ENCODE data around the gene DDOST. TPM values are rescaled to one million over a fixed set of nuclear protein-coding genes. Genes with fewer than 3 reads are reported as not detected.

DDOST gene
- total RNA-seq = 277 TPM

GRCh38 chr1:20661207-20662109, at the start of gene DDOST:
Gene DDOST (minus strand): TSS chr1:20661369. CDS start chr1:20661350, 19 bp downstream.
- peak; percentile 83 to 98 (median 97) for DNase-seq (ENCODE audit: low read depth in 2 of 3, low spot score in 2 of 3)

GRCh38 chr1:20710469-20711284, 49.5 kb upstream of the DDOST start:
- no peak for DNase-seq (ENCODE audit: low read depth in 2 of 3, low spot score in 2 of 3)

DNA sequence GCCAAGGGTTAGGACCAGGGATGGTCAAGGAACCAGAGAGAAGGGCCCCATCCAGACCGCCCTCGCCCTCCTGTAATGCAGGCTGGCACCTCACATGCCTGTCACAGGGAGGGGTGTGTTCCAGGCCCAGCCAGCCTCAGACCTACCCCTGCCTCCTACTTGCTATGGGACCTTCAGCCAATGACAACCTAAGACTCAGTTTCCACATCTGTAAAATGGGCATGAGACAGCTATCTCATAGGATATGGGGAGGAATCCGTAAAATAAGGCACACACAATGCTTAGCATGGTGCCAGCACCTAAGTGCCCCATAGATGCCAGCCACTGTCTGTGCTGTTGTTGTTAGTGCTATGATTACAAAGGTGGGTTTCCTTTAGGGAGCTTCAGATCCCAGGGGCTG, 48.7 kb upstream of the DDOST start:
- no peak for DNase-seq (ENCODE audit: low read depth in 2 of 3, low spot score in 2 of 3)

- no peak for DNase-seq (ENCODE audit: low read depth in 2 of 3, low spot score in 2 of 3)
These were observed 47.7 kb upstream of the DDOST start for GRCh38 chr1:20708891-20709290.

GRCh38 chr1:20708057-20708456, 46.9 kb upstream of the DDOST start:
- DNase-seq (ENCODE audit: low read depth in 2 of 3, low spot score in 2 of 3) = no peak

- DNase-seq (ENCODE audit: low read depth in 2 of 3, low spot score in 2 of 3) = no peak
These were observed 45.7 kb upstream of the DDOST start for GRCh38 chr1:20706841-20707240.

GRCh38 chr1:20705203-20705755, 44.1 kb upstream of the DDOST start:
- no peak for DNase-seq (ENCODE audit: low read depth in 2 of 3, low spot score in 2 of 3)

DNA sequence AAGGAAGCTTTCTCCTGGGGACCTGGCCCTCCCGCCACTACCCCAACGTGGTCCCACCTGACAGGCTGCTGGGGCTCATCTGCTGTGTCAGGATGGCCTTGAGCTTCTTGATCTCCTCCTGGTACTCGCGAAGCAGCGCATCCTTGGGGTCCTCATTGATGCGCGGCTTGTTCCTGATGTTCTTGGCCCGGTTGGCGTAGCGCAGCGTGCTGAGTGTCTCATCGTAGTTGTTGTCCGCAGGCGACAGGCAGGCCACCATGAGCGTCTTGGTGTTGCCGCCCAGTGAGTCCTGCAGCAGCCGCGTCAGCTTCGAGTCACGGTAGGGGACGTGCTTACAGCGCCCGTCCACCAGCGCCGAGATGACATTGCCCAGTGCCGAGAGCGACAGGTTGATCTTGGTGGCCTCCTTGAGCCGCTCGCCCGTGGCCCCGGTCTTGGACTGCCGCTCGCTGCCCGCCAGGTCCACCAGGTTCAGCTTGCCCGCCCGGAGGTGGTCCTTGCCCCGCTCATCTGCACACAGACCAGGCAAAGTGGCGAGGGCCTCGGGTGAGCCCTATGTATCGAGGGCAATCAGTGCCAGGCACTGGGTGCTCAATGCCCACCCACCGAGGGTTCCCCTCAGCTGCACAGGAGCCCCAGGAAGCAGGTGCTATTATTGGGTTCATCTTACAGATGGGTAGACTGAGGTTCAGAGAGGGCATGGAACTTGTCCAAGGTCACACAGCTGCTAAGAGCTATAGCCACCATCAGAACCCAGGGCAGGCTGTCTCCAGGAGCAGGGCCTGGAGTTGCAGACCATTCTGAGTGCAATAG, 43.4 kb upstream of the DDOST start:
- DNase-seq (ENCODE audit: low read depth in 2 of 3, low spot score in 2 of 3) = no peak

DNA sequence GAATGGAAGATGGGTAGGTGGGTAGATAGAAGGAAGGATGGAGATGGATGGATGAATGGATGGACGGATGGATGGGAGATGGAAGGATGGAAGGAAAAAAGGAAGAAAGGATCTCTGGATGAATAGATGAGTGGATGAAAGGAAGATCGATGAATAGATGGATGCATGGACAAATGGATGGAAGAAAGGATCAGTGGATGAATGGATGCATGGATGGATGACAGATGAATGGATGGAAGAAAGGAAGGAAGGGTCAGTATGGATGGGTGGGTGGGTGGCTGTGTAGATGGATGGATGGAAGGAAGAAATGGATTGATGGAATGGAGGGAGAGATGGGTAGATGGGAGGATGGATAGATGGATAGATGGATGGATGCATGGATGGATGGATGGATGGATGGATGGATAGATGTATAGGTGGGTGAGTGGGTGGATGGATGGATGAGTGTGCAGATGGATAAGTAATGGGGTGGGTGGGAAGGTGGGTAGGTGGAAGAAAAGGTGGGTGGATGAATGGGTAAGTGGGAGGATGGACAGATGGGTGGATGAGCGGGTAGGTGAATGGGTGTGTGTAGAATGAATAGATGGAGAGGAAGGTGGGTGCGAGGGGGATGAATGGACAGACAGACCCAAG, 42.1 kb upstream of the DDOST start:
- DNase-seq (ENCODE audit: low read depth in 2 of 3, low spot score in 2 of 3) = no peak

DNA sequence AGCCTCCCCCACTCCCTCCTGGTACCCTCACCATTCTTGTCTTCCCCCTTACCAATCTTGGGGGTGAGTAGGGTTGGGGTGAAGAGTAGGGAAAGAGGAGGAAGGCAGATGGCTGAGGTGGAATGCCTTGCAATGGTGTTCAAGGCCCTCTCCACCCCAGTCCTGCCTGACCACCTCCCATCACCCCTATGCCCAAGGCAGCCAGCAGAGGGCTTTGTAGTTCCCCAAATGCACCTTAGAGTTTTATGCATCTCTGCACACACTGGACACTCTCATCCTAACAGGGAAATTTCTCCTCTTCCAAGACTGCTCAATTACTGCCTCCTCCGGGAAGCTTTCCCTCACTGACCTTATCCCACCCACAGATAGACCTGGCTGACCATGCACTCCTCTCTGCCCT, 41.2 kb upstream of the DDOST start:
- DNase-seq (ENCODE audit: low read depth in 2 of 3, low spot score in 2 of 3) = peak in 1 of 3 donors; percentile 31

DNA sequence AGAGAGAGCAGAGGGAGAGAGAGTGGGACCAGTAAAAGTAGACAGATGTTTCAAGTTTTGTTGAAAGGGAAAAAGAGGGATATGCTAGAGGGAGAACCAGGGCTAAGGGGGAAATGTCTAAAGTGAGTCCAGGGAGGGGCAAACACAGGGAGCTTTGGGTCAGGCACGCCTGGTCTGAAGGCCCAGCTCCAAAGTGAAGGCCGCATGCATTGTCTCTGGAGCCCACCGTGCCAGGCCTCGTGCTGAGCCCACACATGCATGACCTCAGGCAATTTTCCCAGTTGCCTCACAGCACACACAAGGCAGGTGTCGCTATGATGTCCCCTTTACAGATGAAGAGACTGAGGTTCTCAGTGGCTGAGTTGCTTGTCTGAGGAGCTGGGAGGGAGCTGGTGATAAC, 40.7 kb upstream of the DDOST start:
- DNase-seq (ENCODE audit: low read depth in 2 of 3, low spot score in 2 of 3) = no peak

DNA sequence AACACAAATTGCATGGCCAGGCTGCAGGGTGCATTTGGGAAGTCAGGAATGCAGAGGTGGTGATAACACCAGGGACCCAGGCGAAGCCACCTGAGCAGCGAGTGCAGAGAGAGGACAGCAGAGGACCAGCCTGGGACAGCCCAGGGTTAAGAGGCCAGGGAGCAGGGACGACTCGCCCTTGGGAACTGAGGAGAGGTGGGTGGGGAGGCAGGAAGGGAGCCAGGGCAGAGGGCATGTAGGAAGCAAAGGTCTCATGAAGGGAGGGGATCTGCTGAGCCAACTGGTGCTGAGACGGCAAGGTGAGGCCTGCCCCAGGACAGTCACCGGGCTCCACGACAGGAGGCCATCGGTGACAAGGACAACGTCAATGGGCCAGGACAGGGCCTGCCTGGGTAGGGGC, 40.3 kb upstream of the DDOST start:
- no peak for DNase-seq (ENCODE audit: low read depth in 2 of 3, low spot score in 2 of 3)

DNA sequence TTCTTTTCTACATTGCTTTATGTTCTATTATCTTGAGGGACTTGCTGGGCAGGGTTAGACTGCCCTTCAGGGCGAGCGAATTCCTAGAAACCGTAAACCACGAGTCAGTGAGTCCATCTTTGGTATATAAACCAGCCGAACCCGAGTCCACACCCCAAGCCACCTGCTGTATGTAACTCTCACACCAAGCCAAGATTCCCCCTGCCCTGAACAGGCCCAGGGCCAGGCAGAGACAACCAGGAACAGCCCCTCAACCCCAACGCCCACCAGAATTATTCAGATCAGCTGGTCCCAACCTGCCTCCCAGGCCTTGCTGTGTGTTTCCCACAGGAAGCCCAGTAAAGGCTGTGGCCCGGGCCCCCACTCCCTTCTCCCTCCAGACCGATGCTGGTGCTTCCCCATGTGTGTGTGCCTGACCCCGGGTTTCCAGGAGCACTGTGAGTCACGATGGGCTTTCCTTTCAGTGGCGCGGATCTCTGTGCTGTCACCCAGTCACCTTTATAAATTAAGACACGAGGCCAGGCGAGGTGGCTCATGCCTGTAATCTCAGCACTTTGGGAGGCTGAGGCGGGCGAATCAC, 39.6 kb upstream of the DDOST start:
- no peak for DNase-seq (ENCODE audit: low read depth in 2 of 3, low spot score in 2 of 3)

DNA sequence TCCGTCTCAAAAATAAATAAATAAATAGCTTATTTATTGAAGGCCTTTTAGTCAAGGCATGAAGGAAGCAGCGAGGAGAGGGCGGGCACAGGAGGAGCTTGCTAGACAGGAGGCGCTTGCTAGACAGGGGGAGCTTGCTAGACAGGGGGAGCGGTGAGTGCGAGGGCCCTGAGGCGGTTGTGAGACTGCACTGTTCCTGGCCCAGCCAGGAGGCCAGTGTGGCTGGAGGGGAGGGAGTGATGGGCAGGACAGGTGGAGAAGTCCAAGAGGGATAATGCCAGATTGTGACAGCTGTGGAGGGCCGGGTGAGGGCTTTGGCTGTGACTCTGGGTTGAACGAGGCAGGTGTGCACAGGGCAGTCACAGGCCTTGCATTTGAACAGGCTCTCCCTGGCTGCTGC, 38.4 kb upstream of the DDOST start:
- no peak for DNase-seq (ENCODE audit: low read depth in 2 of 3, low spot score in 2 of 3)

- DNase-seq (ENCODE audit: low read depth in 2 of 3, low spot score in 2 of 3) = no peak
These were observed 37.2 kb upstream of the DDOST start for GRCh38 chr1:20698195-20698910.

GRCh38 chr1:20697563-20697962, 36.4 kb upstream of the DDOST start:
- DNase-seq (ENCODE audit: low read depth in 2 of 3, low spot score in 2 of 3) = no peak

DNA sequence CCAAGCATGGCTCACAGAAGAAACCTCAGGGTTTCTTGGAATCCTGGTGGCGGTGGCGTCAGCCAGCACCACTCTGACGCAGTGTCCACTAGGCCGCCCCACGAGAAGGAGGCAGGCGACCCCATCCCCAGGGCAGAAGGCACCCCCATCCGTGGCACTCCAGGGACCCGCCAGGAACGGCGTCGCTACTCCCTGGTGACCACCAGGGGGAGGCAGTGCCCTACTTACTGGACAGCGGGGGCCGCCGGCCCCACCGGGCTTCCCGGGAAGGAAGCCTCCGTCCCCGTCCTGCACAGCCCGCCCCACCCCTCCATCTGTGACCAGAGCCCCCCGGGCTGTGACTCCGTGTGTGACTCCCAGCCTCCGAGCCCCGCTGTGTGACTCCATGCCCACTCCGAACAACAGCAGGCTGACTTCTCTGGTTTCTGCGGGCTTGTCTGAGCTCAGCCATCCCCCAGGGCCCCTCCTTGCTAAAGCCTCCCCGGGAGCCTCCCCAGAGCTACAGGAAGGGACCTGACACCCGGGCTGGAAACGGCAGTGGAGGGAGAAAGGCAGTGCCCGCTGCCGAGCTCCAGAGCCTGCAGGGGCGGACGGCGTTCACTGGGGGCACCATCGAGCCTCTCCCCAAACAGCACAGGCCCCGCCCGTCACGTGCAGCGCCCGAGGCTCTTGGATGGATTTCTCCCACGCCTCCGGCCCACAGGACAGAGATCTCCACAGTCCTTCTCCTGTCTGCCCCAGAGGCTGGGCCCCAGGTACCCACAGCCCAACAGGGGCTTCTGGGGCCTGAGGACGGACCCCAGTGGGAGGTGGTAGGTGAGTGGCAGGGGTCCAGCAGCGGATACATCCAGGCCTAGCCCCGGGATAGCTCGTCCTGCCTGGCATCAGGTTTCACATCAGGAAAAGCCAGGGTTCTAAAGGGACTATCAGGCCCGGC, 35.5 kb upstream of the DDOST start:
- DNase-seq (ENCODE audit: low read depth in 2 of 3, low spot score in 2 of 3) = peak; percentile 57 to 80 (median 74)

DNA sequence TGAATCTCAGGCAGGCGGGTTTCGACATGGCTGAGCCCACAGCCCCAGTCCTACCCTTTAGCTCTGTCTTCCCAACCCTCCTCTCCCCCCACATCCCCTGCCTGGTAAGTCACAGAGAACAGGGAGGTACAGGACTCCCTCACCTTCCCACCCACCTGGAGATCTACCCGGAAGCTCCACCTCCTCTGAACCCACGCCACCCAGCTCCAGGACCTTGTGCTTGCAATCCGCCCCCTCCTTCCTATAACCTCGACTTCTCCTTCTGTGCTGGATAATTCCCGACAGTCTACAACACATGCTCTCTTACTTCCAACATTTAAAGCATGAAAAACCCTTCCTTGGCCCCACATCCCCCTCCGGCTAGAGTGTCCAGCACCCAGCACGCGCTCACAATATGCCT, 34.3 kb upstream of the DDOST start:
- no peak for DNase-seq (ENCODE audit: low read depth in 2 of 3, low spot score in 2 of 3)
